Mesenteric fat pad (tissue), 1 donor: ENCODE measurements around the gene RCL1. TPM values are rescaled to one million over a fixed set of nuclear protein-coding genes. Genes with fewer than 3 reads are reported as not detected.
"Not testable (repeated sequence)": the region's sequence is repeated elsewhere in the genome, so short reads cannot be mapped to it uniquely, and the experiment has no call there.

ENCODE experiments used
- DNase-seq: peaks from one replicate; pipeline ENCODE4 v3.0.0-alpha.2; 2020; ENCODE audit warnings: low spot score
- long read RNA-seq: library from polyadenylated mRNA; unstranded; transcript quantifications from one replicate; pipeline ENCODE4 v2.0.0, GENCODE V29; 2020
- total RNA-seq: library from RNA; stranded (reverse); fragmentation: NEBNext Ultra II Directional; extraction: Animal tissue kit (Norgen Biotek cat#: 25700); gene quantifications from one replicate; pipeline ENCODE4 v1.2.1, GENCODE V29; 2021
- donor health status: DM: yes; HTN: yes; CAD: no.

The RCL1 gene
- total RNA-seq = 33.8 TPM
- long read RNA-seq, transcript RCL1-203 (3 exons, 804 nt) = minor isoform, 13 of 133 reads
- long read RNA-seq, transcript RCL1-204 (9 exons, 2,134 nt) = major isoform, 97 of 133 reads
- long read RNA-seq, partial matches to known transcripts = 9 of 133 reads
- long read RNA-seq, other reads (novel, unspliced or antisense) = 14 of 133 reads

- peak; percentile 99 for DNase-seq
Measured at GRCh38 chr9:4792572-4793458, at the start of gene RCL1. TSS of gene RCL1 (plus strand) at chr9:4792944. CDS start at chr9:4793092, 148 bp downstream.

DNA sequence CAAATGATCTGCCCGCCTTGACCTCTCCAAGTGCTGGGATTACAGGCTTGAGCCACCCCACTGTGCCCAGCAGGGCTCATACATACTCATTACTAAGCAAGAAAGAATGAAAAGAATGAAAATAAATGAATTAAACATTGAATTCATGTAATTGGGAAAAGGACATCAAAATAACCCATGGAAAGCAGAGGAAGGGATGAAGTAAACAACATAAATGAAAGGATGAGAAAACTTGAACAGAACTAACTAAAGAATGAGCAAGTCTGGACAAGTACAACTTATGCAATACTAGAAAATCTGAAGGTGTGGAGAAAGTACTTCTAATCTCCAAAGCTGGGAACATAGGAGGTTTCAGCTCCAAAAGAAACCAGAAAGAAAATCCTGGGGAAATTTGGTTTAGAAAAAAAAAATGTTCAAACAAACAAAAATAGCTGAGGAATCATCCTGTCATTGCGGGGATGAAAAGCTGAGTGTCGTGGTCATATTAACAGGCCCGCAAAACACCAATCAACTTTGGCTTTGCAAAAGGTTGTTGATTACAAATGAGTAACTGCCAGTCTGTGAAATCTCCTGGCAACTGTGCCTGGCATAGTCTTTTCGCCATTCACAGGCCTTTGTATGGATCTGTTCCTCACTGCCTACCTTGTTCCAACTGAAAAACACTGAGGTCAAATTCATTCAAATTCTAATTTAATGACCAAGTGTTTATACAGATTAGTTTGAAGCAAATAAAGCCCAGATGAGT, 49.4 kb upstream of the RCL1 start:
- no peak for DNase-seq

DNA sequence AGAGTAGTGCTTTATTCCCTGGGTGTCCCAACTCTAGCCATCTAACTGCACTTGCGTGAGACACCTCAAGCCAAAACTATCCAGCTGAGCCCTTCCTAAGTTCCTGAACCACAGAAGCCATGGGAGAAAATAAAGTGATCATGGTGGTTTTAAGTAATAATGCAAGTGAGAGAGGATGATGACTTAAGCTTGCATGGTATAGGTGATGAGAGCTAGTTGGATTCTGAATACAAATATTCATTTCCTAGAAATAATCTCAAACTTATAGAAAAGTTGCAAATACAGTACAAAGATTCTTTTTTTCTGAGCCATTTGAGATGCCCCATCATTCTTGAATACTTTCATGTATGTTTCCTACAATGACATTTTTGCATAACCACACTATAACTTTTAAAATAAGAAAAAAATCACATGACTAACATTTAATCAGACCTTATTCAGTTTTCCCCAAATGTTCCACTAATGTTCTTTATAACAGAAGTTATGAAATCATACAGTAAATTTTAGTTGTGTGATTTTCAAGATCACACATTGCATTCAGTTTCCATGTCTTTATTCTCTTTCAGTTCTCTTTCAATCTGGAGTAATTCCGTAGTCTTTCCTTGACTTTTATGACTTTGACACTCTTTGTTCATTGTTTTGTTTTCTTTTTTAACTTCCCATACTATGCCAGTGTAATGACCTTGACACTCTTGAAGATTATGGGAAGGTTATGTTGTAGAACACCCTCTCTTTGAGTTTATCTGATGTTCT, 46.3 kb upstream of the RCL1 start:
- no peak for DNase-seq

DNA sequence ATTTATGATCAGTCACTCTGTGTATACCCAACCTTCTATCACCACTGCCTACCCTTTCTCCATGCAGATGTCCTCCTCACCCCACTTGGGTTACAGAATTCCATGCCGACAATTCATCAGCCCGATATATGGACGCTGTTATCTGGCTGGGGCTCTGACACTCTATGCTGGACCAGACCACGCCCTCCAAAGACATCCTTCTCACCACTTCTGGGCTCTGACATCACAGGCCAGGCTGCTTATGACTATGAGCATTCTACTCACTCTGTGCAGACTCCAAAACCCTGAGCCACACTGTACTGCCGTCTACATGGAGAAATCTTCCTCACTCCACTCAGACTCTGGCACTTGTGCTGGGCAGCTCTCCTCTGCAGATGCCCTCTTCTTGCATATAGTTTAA, 44.1 kb upstream of the RCL1 start:
- DNase-seq = no peak

- no peak for DNase-seq
Measured at GRCh38 chr9:4750023-4750673, 42.6 kb upstream of the RCL1 start.

DNA sequence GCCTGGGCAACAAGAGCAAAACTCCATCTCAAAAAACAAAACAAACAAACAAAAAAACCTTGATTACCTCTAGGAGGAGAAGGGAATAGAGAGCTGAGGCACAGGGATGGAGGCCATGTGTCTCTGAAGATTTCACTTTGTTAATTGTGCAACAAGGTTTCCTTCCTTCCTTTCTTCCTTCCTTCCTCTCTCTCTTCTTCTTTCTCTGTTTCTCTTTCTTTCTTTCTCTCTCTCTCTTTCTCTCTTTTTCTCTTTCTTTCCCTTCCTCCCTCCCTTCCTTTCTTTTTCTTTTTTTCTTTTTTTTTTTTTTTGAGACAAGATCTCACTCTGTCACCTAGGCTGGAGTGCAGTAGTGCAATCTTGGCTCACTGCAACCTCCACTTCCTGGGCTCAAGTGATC, 38.2 kb upstream of the RCL1 start:
- DNase-seq = not testable (repeated sequence)

GRCh38 chr9:4755026-4755609, 37.6 kb upstream of the RCL1 start:
- no peak for DNase-seq

GRCh38 chr9:4756420-4756819, 36.3 kb upstream of the RCL1 start:
- no peak for DNase-seq

DNA sequence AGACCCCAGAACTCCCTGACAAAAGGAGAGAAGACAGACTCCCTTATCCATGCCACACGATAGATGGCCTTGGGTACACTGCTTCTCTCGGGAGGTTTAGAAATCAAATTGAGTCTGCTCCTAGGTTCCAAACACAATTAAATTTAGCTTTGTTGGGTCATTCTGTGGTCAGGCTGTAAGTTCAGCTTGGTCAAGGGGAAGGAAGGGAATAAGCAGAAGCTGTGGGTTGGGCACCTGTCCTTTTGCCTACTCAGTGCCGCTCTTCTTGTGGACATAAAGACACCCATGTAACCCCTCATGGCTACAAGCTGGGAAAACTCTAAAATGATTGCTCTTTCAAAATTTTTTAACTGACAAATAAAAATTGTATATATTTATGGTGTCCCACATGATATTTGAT, 32.6 kb upstream of the RCL1 start:
- no peak for DNase-seq

- no peak for DNase-seq
Measured at GRCh38 chr9:4762108-4762885, 30.4 kb upstream of the RCL1 start.

DNA sequence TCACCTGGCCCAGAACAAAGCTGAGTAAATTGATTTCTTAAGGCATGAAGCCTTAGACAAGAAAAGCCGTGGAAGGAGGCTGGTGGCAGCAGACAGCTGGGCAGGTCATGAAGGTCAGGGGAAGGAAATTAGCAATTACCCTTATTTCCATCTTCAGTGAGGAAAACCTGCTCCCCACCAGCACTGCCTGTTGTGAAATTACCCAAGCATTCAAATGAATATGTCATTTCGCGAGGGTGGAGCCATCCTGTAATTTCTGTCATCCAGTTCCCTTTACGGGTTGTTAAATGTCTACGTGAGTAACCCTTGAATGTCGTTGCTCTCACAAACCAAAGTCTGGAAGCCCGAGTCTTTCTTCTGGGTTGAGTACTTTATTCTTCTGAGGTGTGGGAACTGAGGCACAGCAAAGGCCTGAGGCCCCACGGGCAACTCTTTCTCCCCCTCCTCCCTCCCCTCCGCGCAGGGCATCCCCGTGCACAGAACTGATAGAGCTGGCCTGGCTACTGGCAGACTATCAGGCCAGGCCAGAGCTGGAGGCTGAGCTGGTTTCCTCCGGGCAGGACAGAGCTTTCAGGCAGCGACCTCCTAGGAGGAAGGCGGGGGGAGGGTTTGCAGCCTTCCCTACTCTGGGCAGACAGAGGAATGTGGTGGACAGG, 29.7 kb upstream of the RCL1 start:
- DNase-seq = no peak

DNA sequence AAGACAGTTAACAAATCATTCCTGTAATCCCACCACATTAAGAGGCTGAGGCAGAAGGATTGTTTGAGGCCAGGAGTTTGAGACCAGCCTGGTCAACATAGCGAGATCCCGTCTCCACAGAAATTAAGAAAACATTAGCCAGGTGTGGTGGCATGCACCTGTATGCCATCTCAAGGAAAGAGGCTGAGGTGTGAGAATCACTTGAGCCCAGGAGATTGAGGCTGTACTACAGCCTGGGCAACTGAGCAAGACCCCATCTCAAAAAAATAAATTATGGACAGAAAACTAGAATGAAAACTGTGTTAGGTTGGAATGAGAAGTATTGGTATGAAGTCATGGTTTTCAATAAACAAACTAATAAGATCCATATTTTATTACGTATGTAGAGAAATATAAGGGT, 28.7 kb upstream of the RCL1 start:
- DNase-seq = no peak

DNA sequence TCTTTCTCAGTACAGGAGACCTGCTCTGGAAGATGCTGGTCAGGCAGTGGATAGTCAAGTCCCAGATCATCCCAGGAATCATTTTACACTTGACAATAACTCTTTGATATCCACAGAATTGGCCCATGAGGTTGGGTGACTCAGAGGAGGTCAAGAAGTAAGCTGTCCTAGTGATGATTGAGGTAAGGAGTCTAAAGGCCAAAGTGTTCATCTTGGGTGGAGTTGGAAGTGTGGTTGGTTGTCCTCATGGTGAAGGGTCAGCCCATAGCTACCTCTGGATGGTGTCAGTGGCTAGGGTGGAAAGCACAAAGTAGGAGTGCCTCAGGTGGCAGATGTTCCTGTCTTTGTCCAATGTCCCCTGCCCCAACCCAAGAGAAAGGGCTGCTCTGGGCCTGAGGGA, 24.1 kb upstream of the RCL1 start:
- DNase-seq = no peak

- no peak for DNase-seq
Measured at GRCh38 chr9:4769321-4770080, 23.2 kb upstream of the RCL1 start.

DNA sequence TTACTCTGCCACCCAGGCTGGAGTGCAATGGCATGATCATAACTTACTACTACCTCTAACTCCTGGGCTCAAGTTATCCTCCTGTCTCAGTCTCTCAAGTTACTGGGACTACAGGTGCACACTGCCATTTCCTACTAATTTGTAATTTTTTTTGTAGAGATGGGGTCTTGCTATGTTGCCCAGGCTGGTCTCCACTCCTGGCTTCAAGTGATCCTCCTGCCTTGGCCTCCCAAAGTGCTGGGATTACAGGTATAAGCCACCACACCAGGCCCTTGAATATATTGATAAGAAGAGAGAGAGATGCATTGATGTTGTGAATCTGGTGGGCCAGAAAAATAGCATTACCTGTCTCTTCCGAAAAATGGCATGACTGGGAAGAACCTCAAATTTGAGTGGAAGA, 21.0 kb upstream of the RCL1 start:
- no peak for DNase-seq

DNA sequence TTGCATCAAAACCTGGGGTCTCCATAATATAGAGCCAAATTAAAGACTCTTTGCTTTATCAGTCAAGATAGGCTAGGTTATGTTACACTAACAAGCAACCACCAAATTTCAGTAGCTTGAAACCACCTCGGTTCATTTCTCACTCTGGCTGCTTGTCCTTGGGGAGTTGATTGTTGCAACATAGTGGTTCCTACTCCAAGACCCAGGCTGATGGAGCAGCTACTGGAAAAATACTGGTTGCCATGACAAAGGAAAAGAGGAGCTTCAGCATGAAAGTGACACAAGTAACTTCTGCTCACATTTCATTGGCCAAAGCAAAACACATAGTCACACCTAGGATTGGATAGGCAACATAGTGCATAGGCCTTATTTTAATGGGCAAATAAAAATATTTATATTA, 18.5 kb upstream of the RCL1 start:
- DNase-seq = no peak

- not testable (repeated sequence) for DNase-seq
Measured at GRCh38 chr9:4774958-4775357, 17.8 kb upstream of the RCL1 start.

DNA sequence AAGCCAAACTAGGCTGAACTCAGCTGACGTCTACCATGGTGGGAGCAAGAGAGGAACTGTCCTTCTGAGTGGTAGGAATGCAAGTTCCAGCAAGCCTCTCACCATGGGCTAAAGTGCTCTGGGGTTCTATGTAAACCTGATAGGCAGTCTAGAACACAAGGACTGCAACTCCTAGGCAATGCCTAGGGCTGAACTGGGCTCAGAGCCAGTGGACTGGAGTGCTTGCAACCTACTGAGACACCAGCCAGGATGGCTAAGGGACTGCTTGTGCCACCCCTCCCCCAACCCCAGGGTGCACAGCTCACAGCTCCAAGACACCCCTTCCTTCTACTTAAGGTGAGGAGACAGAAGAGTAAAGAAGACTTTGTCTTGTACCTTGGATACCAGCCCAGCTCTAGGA, 12.1 kb upstream of the RCL1 start:
- DNase-seq = no peak
